Smooth muscle cell (in vitro differentiated cells): ENCODE results near the gene TIAM2. TPM values are rescaled to one million over a fixed set of nuclear protein-coding genes. Genes with fewer than 3 reads are reported as not detected.

ENCODE experiments used
- DNase-seq: peaks from one replicate; lab custom pipeline; 2025; ENCODE audit not compliant: unreplicated experiment; lab: John Stamatoyannopoulos, UW
- H2AFZ ChIP-seq: fragments of 200-600 bp; sonication (generic); 2 replicates; pipeline ENCODE4 v1.6.0; 2016; ENCODE audit warnings: antibody characterized with exemption, low read depth, mild to moderate bottlenecking
- H3F3A ChIP-seq: fragments of 200-600 bp; sonication (generic); 2 replicates; pipeline ENCODE4 v1.6.0; 2017; ENCODE audit warnings: antibody characterized with exemption, low read depth
- H3K27ac ChIP-seq: fragments of 200-600 bp; sonication (generic); 2 replicates; pipeline ENCODE4 v1.5.1; 2016; ENCODE audit warnings: low read depth, mild to moderate bottlenecking
- H3K27me3 ChIP-seq: fragments of 200-600 bp; sonication (generic); 2 replicates; pipeline ENCODE4 v1.6.1; 2016; ENCODE audit warnings: low read depth, mild to moderate bottlenecking
- H3K36me3 ChIP-seq: fragments of 200-600 bp; sonication (generic); 2 replicates; pipeline ENCODE4 v1.5.1; 2016; ENCODE audit warnings: low read depth
- H3K4me1 ChIP-seq: fragments of 200-600 bp; sonication (generic); 2 replicates; pipeline ENCODE4 v1.5.1; 2016; ENCODE audit warnings: low read depth
- H3K4me2 ChIP-seq: fragments of 200-600 bp; sonication (generic); 2 replicates; pipeline ENCODE4 v1.6.0; 2016; ENCODE audit warnings: mild to moderate bottlenecking
- H3K4me3 ChIP-seq: fragments of 200-600 bp; sonication (generic); 2 replicates; pipeline ENCODE4 v1.5.1; 2016; ENCODE audit warnings: mild to moderate bottlenecking
- H3K79me2 ChIP-seq: fragments of 200-600 bp; sonication (generic); 2 replicates; pipeline ENCODE4 v1.6.0; 2016; ENCODE audit warnings: low read depth, mild to moderate bottlenecking
- H3K9ac ChIP-seq: fragments of 200-600 bp; sonication (generic); 2 replicates; pipeline ENCODE4 v1.6.0; 2016; ENCODE audit warnings: low read depth
- H3K9me3 ChIP-seq: fragments of 200-600 bp; sonication (generic); replicated peaks from 2 replicates; pipeline ENCODE4 v1.5.1; 2016; ENCODE audit warnings: low read depth
- H4K20me1 ChIP-seq: fragments of 200-600 bp; sonication (generic); 2 replicates; pipeline ENCODE4 v1.6.0; 2016; ENCODE audit warnings: low read depth
- CTCF ChIP-seq: fragments of 200-600 bp; sonication (generic); IDR thresholded peaks from 2 replicates; pipeline ENCODE4 v1.5.1; 2017; ENCODE audit warnings: borderline replicate concordance, mild to moderate bottlenecking, antibody characterized with exemption; ENCODE audit not compliant: insufficient read depth, poor library complexity, severe bottlenecking
- WGBS: methylation state at CpG from one replicate; pipeline ENCODE4 v1.1.7; 2016; ENCODE audit warnings: low lambda C conversion rate; 5-methylcytosine and 5-hydroxymethylcytosine counted together
- polyA plus RNA-seq: library from polyadenylated mRNA; unstranded; fragments of >200 nt; fragmentation: Nextera tagmentation; extraction: Ambion mirVana; gene quantifications from 2 replicates; pipeline ENCODE4 v1.2.1, GENCODE V29; 2016
- total RNA-seq: library from RNA; depleted of rRNA; stranded (reverse); fragments of >200 nt; gene quantifications from 2 replicates; pipeline ENCODE4 v1.2.3, GENCODE V29; 2014

Gene TIAM2
- total and polyA plus RNA-seq, 2 experiments from 2014 or later, result 13.1 to 24.9 TPM

- no peaks in the 10 kb centered on the region for H4K20me1 ChIP-seq
- peaks cover 8% of the 10 kb centered on the region for H3F3A ChIP-seq
- no peaks in the 10 kb centered on the region for H3K4me1 ChIP-seq
- no peaks in the 10 kb centered on the region for H3K27me3 ChIP-seq
- H3K4me3 ChIP-seq, result no peak overlapping the region
- no peak overlapping the region for H3K27ac ChIP-seq
- no peaks in the 10 kb centered on the region for H3K9me3 ChIP-seq
- no peak overlapping the region for H2AFZ ChIP-seq
- no peaks in the 10 kb centered on the region for H3K36me3 ChIP-seq
- no peak overlapping the region for H3K4me2 ChIP-seq
- no peak for DNase-seq
- 96% methylated on average over 6 of the region's 6 CpGs for WGBS
- no peaks in the 10 kb centered on the region for H3K79me2 ChIP-seq
- TF ChIP-seq CTCF, result no peak
- H3K9ac ChIP-seq, result no peak overlapping the region
Observed at GRCh38 chr6:155066361-155066760, 71.2 kb downstream of the TIAM2 start.

- Histone ChIP-seq H2AFZ (no peak overlapping the region), H4K20me1 (no peaks in the 10 kb centered on the region), H3K36me3 (no peaks in the 10 kb centered on the region), H3K9me3 (no peaks in the 10 kb centered on the region), H3K4me3 (no peak overlapping the region), H3K4me1 (no peaks in the 10 kb centered on the region), H3K79me2 (no peaks in the 10 kb centered on the region), H3K27ac (no peak overlapping the region), H3K4me2 (no peak overlapping the region), H3F3A (peaks cover 8% of the 10 kb centered on the region), H3K9ac (no peak overlapping the region), H3K27me3 (no peaks in the 10 kb centered on the region)
- DNase-seq, result no peak
- TF ChIP-seq CTCF, result no peak
- WGBS, result 96% methylated on average over 7 of the region's 7 CpGs
Observed at GRCh38 chr6:155066921-155067680, 72.0 kb downstream of the TIAM2 start.

- no peaks in the 10 kb centered on the region for H3K36me3 ChIP-seq
- H3K9me3 ChIP-seq, result no peaks in the 10 kb centered on the region
- no peaks in the 10 kb centered on the region for H3K4me1 ChIP-seq
- H3K27me3 ChIP-seq, result no peaks in the 10 kb centered on the region
- peaks cover 8% of the 10 kb centered on the region for H3F3A ChIP-seq
- H3K4me3 ChIP-seq, result no peak overlapping the region
- 75% methylated on average over 9 of the region's 9 CpGs for WGBS
- H3K79me2 ChIP-seq, result no peaks in the 10 kb centered on the region
- H2AFZ ChIP-seq, result no peak overlapping the region
- DNase-seq, result no peak
- no peaks in the 10 kb centered on the region for H4K20me1 ChIP-seq
- no peak overlapping the region for H3K9ac ChIP-seq
- no peak for TF ChIP-seq CTCF
- H3K27ac ChIP-seq, result no peak overlapping the region
- no peak overlapping the region for H3K4me2 ChIP-seq
Observed at GRCh38 chr6:155067956-155068615, 73.0 kb downstream of the TIAM2 start.
